Left ventricle myocardium superior (tissue), 1 donor: ENCODE measurements around the gene ACP1. TPM values are rescaled to one million over a fixed set of nuclear protein-coding genes. Genes with fewer than 3 reads are reported as not detected.
"Not testable (repeated sequence)": the region's sequence is repeated elsewhere in the genome, so short reads cannot be mapped to it uniquely, and the experiment has no call there.

Experiments used
- ATAC-seq: fragments of 200-7000 bp; cut with Tn5 transposase; one replicate; pipeline ENCODE4 v1.9.1; 2020; ENCODE audit warnings: mild to moderate bottlenecking, moderate library complexity
- DNase-seq: peaks from one replicate; pipeline ENCODE4 v3.0.0-alpha.2; 2020
- intact Hi-C: fragments of 100-400 bp; cut with micrococcal nuclease; formaldehyde crosslinking; loops from one replicate; pipeline ENCODE4 v1.11.0; 2022
- total RNA-seq: library from RNA; stranded (reverse); fragmentation: NEBNext Ultra II Directional; extraction: Animal tissue kit (Norgen Biotek cat#: 25700); gene quantifications from one replicate; pipeline ENCODE4 v1.2.1, GENCODE V29; 2021
- donor health status: DM: no; HTN: yes; CAD: no; lungs with severe emphysema.

Gene ACP1
- total RNA-seq, 1 donor from 2014 or later: 72.9 TPM

- intact Hi-C loops: no loop called here
- ATAC-seq: peak; percentile 92
- peak; percentile 83 for DNase-seq
Observed at GRCh38 chr2:290090-290722, 25.5 kb downstream of the ACP1 start.

GRCh38 chr2:295090-295489 is 30.3 kb downstream of the ACP1 start:
- DNase-seq: no peak
- intact Hi-C loops: no loop called here
- ATAC-seq: no peak

- DNase-seq: no peak
- ATAC-seq: no peak
- intact Hi-C loops: no loop called here
Observed at GRCh38 chr2:296354-296753, 31.6 kb downstream of the ACP1 start.

GRCh38 chr2:305366-305765 is 40.6 kb downstream of the ACP1 start:
- ATAC-seq: no peak
- DNase-seq: no peak
- intact Hi-C loops: no loop called here

- DNase-seq (no peak), ATAC-seq (no peak)
- intact Hi-C loops: no loop called here
Observed at GRCh38 chr2:309148-309953, 44.6 kb downstream of the ACP1 start.

- no peak for ATAC-seq
- intact Hi-C loops: no loop called here
- DNase-seq: no peak
Observed at GRCh38 chr2:309954-310510, 45.3 kb downstream of the ACP1 start.

GRCh38 chr2:310994-311393 is 46.2 kb downstream of the ACP1 start:
- intact Hi-C loops: no loop called here
- ATAC-seq: no peak
- no peak for DNase-seq

- ATAC-seq (no peak), DNase-seq (no peak)
- intact Hi-C loops: no loop called here
Observed at GRCh38 chr2:313991-314390, 49.2 kb downstream of the ACP1 start.

GRCh38 chr2:314561-315336 is 50.0 kb downstream of the ACP1 start:
- intact Hi-C loops: no loop called here
- no peak for ATAC-seq
- no peak for DNase-seq

- ATAC-seq, intact Hi-C loops, DNase-seq: not testable (repeated sequence)
Observed at GRCh38 chr2:315925-316324, 51.2 kb downstream of the ACP1 start.

- intact Hi-C loops: no loop called here
- no peak for ATAC-seq
- DNase-seq: no peak
Observed at GRCh38 chr2:316381-316780, 51.6 kb downstream of the ACP1 start.

- DNase-seq (no peak), ATAC-seq (no peak)
- intact Hi-C loops: no loop called here
Observed at GRCh38 chr2:317501-318424, 53.0 kb downstream of the ACP1 start.

- intact Hi-C loops: no loop called here
- no peak for ATAC-seq
- DNase-seq: no peak
Observed at GRCh38 chr2:319059-319600, 54.4 kb downstream of the ACP1 start.

GRCh38 chr2:320561-320960 is 55.8 kb downstream of the ACP1 start:
- ATAC-seq: no peak
- intact Hi-C loops: no loop called here

GRCh38 chr2:322326-322725 is 57.6 kb downstream of the ACP1 start:
- DNase-seq: no peak
- ATAC-seq: no peak
- intact Hi-C loops: no loop called here

More at GRCh38 chr2:320561-320960, 55.8 kb downstream of the ACP1 start:
- no peak for DNase-seq

- ATAC-seq (no peak), DNase-seq (no peak)
- intact Hi-C loops: no loop called here
Observed at GRCh38 chr2:323035-323434, 58.3 kb downstream of the ACP1 start.
